ENCODE data around the gene PSMB10.

The PSMB10 gene

GRCh38 chr16:67936880-67937605 lies 393 bp upstream of the PSMB10 start:
- H3K79me2 ChIP-seq (ENCODE audit: insufficient read depth, low read length): peaks cover 25% of the 10 kb centered on the region
- no peaks in the 10 kb centered on the region for H3K36me3 ChIP-seq (ENCODE audit: low read length)
- H3K27me3 ChIP-seq (ENCODE audit: low read length): no peaks in the 10 kb centered on the region
- peak overlapping the region; percentile 89 for H3K27ac ChIP-seq (ENCODE audit: low read depth, low read length)
- H4K20me1 ChIP-seq (ENCODE audit: low read depth, low read length): no peaks in the 10 kb centered on the region
- H3K9me2 ChIP-seq (replicated peaks; ENCODE audit: insufficient read depth, low read length): no peaks in the 10 kb centered on the region
- peak overlapping the region; percentile 89 for H3K4me2 ChIP-seq (ENCODE audit: low read depth, low read length, poor library complexity, severe bottlenecking)
- no peak for TF ChIP-seq CTCF (IDR thresholded peaks at IDR 0.05; ENCODE audit: insufficient read depth, low read length, poor library complexity, severe bottlenecking)
- TF ChIP-seq EZH2phosphoT487 (conservative IDR thresholded peaks at IDR 0.05; ENCODE audit: low read length): no peak
- H3F3A ChIP-seq (ENCODE audit: insufficient read depth): peaks cover 11% of the 10 kb centered on the region
- no peak overlapping the region for H2AFZ ChIP-seq (ENCODE audit: low read depth, low read length, severe bottlenecking)
- peak overlapping the region; percentile 89 for H3K9ac ChIP-seq (ENCODE audit: low read length)
- no peaks in the 10 kb centered on the region for H3K9me3 ChIP-seq (ENCODE audit: insufficient read depth, low read length)
- H3K4me3 ChIP-seq (ENCODE audit: insufficient read depth, low read length, poor library complexity, severe bottlenecking): peak overlapping the region; percentile 77

GRCh38 chr16:67935402-67936123 lies 1.1 kb downstream of the PSMB10 start:
- TF ChIP-seq EZH2phosphoT487 (conservative IDR thresholded peaks at IDR 0.05; ENCODE audit: low read length) (no peak), CTCF (IDR thresholded peaks at IDR 0.05; ENCODE audit: insufficient read depth, low read length, poor library complexity, severe bottlenecking) (no peak)

GRCh38 chr16:67935101-67935401 lies 1.6 kb downstream of the PSMB10 start:
- Histone ChIP-seq H3F3A (ENCODE audit: insufficient read depth) (peaks cover 4% of the 10 kb centered on the region), H4K20me1 (ENCODE audit: low read depth, low read length) (no peaks in the 10 kb centered on the region), H3K4me2 (ENCODE audit: low read depth, low read length, poor library complexity, severe bottlenecking) (peak overlapping the region; percentile 76), H3K9ac (ENCODE audit: low read length) (peak overlapping the region; percentile 89), H3K36me3 (ENCODE audit: low read length) (no peaks in the 10 kb centered on the region), H3K4me3 (ENCODE audit: insufficient read depth, low read length, poor library complexity, severe bottlenecking) (peak overlapping the region; percentile 75), H3K9me3 (ENCODE audit: insufficient read depth, low read length) (no peaks in the 10 kb centered on the region), H3K9me2 (replicated peaks; ENCODE audit: insufficient read depth, low read length) (no peaks in the 10 kb centered on the region), H3K27me3 (ENCODE audit: low read length) (no peaks in the 10 kb centered on the region), H2AFZ (ENCODE audit: low read depth, low read length, severe bottlenecking) (peak overlapping the region; percentile 19), H3K79me2 (ENCODE audit: insufficient read depth, low read length) (peaks cover 25% of the 10 kb centered on the region), H3K27ac (ENCODE audit: low read depth, low read length) (peak overlapping the region; percentile 5; the same call in 1 of the 2 replicates)
- TF ChIP-seq EZH2phosphoT487 (conservative IDR thresholded peaks at IDR 0.05; ENCODE audit: low read length) (no peak), CTCF (IDR thresholded peaks at IDR 0.05; ENCODE audit: insufficient read depth, low read length, poor library complexity, severe bottlenecking) (no peak)

More at GRCh38 chr16:67935402-67936123, 1.1 kb downstream of the PSMB10 start:
- Histone ChIP-seq H3K9ac (ENCODE audit: low read length) (peak overlapping the region; percentile 89), H3K27ac (ENCODE audit: low read depth, low read length) (peak overlapping the region; percentile 89), H3K9me3 (ENCODE audit: insufficient read depth, low read length) (no peaks in the 10 kb centered on the region), H3K9me2 (replicated peaks; ENCODE audit: insufficient read depth, low read length) (no peaks in the 10 kb centered on the region), H3K79me2 (ENCODE audit: insufficient read depth, low read length) (peaks cover 25% of the 10 kb centered on the region), H4K20me1 (ENCODE audit: low read depth, low read length) (no peaks in the 10 kb centered on the region), H3F3A (ENCODE audit: insufficient read depth) (peaks cover 4% of the 10 kb centered on the region), H3K4me3 (ENCODE audit: insufficient read depth, low read length, poor library complexity, severe bottlenecking) (peak overlapping the region; percentile 77), H3K4me2 (ENCODE audit: low read depth, low read length, poor library complexity, severe bottlenecking) (peak overlapping the region; percentile 89), H3K27me3 (ENCODE audit: low read length) (no peaks in the 10 kb centered on the region), H2AFZ (ENCODE audit: low read depth, low read length, severe bottlenecking) (peak overlapping the region; percentile 19), H3K36me3 (ENCODE audit: low read length) (no peaks in the 10 kb centered on the region)

Measured in SU-DHL-6 (cell line).